Right hindlimb (tissue), 1 donor: ENCODE data around the gene KRTAP19-5.
"Not testable (repeated sequence)": the region's sequence is repeated elsewhere in the genome, so short reads cannot be mapped to it uniquely, and the experiment has no call there.

Experiments
- DNase-seq: peaks from one replicate; pipeline ENCODE4 v3.0.0-alpha.2; 2018

The KRTAP19-5 gene

GRCh38 chr21:30502041-30502440, at the start of gene KRTAP19-5:
Gene KRTAP19-5 (minus strand): TSS chr21:30502141. CDS start chr21:30502090, 51 bp downstream.
- no peak for DNase-seq

DNA sequence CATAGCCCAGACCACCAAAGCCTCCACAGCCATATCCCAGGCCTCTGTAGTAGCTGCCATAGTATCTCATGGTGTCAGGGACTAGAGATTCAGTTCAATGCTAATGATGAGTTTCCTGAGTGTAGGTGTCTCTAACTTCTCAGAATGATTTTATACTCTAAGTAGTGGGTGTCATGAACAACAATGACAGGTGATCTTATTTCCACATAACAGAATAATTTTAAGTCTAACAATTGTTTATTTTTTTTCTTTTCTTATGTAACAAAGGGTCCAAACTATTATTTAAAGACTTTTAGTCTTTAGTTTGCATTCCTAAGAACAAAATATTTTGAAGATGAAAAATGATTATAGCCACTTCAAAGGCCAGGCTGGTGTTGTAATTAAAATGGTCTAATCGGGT, 39.8 kb upstream of the KRTAP19-5 start, which contains the start of gene KRTAP19-6:
Gene KRTAP19-6, minus strand, starts transcription at position 101 of the 400 bp plus-strand sequence. Its CDS starts 31 bp downstream, at position 70.
- no peak for DNase-seq

DNA sequence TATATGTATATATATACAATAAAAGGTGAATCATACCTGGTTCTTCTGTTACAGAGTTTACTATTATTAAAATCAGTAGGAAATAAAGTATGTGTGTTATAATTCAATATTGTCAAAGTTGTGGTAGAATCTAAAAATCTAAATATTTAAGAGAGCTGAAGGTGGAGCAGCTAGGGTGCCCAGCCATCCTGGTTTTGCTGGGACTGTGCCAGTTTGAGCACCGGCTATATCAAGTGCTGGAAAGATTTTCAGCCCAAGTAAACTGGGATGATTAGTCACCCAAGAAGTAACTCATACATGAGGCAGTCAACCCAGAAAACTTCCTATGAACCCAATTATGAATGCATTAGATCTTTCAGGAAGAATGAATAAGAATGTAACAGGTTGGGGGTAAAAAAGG, 16.9 kb upstream of the KRTAP19-5 start:
- DNase-seq, result no peak

GRCh38 chr21:30515681-30516080, 13.7 kb upstream of the KRTAP19-5 start:
- no peak for DNase-seq

DNA sequence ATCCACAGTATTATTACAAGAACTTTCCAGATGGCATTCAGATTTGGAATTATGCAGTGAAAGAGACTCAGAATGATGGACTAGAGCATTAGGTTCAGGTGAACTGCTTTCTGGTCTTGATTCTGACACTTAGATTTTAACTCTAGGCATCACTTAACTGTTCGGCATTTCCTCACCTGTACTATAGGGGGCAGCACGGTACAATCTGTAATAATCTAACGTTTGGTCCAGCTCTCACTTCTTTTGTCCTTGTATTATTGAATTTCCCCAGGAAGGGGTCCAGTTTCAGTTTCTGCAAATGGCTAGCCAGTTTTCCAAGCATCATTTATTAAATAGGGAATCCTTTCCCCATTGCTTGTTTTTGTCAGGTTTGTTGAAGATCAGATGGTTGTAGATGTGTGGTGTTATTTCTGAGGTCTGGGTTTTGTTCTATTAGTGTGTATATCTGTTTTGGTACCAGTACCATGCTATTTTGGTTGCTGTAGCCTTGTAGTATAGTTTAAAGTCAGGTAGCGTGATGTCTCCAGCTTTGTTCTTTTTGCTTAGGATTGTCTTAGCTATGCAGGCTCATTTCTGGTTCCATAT, 3.8 kb upstream of the KRTAP19-5 start:
- DNase-seq, result not testable (repeated sequence)

- DNase-seq, result no peak
Measured at GRCh38 chr21:30497065-30497464, 4.9 kb downstream of the KRTAP19-5 start, which contains the start of gene KRTAP19-4. Gene KRTAP19-4 (minus strand): TSS chr21:30497165. CDS start chr21:30497110, 55 bp downstream.

GRCh38 chr21:30491963-30492428, 9.9 kb downstream of the KRTAP19-5 start, which contains the start of gene KRTAP19-3:
Gene KRTAP19-3 (minus strand): TSS chr21:30492013. CDS start chr21:30491957, 56 bp downstream.
- DNase-seq, result no peak

- no peak for DNase-seq
Measured at GRCh38 chr21:30487336-30487735, 14.6 kb downstream of the KRTAP19-5 start, which contains the start of gene KRTAP19-2. Gene KRTAP19-2 (minus strand): TSS chr21:30487436. CDS start chr21:30487348, 88 bp downstream.

DNA sequence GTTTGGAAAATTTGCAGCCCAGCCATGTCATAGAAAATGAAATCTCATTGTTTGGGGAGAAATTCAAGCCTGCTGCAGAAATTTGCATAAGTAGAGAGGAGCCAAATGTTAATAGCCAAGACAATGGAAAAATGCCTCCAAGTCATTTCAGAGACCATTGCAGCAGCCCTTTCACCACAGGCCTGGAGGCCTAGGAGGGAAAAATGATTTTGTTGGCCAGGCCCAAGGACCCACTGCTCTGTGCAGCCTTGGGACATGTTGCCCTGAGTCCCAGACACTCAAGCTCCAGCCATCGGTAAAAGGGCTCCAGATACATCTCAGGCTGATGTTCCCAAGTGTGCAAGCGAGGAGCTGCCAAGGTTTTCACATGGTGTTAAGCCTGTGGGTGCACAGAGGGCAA, 15.8 kb downstream of the KRTAP19-5 start:
- no peak for DNase-seq

- no peak for DNase-seq
Measured at GRCh38 chr21:30482130-30482529, 19.8 kb downstream of the KRTAP19-5 start.

GRCh38 chr21:30480145-30480544, 21.8 kb downstream of the KRTAP19-5 start, which contains the start of gene KRTAP19-1:
Gene KRTAP19-1 (minus strand): TSS chr21:30480367. CDS start chr21:30480317, 50 bp downstream.
- no peak for DNase-seq

DNA sequence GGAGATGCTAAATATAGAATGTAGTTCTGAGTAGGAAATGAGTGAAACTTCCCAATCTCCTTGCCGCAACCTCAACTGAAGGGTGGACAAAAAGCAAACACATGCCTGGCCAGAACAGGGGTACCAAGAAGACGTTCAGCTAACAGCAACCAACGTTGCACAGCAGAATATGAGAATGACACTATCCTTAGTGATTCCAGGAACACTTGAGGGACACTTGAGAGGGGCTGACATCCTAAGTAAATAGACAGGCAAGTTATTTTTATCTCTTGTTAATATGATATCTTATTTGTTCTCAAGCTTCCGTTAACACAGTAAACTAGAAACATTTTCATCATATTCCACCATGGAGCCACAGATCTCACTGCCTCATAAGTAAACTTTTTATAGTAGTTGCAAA, 22.7 kb downstream of the KRTAP19-5 start:
- DNase-seq, result no peak

DNA sequence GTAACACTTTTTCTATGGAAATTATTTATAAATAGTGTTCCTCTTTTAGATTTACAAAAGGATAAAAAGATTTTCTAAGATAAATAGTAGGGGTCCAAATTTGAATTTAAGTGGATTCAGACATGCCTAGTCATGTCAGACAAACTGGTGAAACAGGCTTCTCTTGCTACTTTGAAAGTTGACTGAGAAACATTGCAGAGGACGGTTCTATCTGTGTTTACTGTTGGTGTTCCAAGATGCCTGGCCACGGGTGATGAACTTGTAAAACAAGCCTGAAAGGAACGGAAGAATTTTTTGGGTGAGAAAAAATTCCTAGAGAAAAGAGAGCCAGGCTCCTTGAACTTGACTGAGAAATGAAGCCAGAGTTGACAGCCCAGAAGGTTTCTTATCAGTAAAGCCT, 23.9 kb downstream of the KRTAP19-5 start:
- DNase-seq, result no peak

- DNase-seq, result no peak
Measured at GRCh38 chr21:30468900-30469714, 32.8 kb downstream of the KRTAP19-5 start.

DNA sequence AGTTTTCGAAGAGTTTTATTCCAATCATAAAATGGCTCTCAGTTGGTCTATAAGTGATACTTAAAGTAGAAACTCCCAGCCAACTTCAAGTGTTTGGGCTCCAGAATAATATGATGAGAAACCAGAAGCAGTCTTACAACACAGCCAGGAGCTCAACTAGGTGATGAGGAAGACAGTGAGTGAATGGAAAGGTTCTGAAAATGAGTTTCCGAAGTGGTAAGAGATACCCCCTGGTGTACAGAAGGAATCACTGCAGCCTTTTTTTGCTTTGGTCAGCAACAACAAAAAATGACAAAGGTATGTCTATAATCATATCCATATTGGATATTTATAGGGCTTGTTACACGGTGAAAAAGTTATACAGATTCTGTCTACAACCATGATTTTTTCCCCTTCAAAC, 38.2 kb downstream of the KRTAP19-5 start:
- no peak for DNase-seq
